Ishikawa (cell line): ENCODE measurements around the gene PNPLA6.
A peak's percentile ranks its signal among the peaks of the same experiment; 100 is the strongest.

Experiments
- CEBPB ChIP-seq: IDR thresholded peaks from 2 replicates; pipeline ENCODE4 v1.6.1; 2012
- CREB1 ChIP-seq: IDR thresholded peaks from 2 replicates; pipeline ENCODE4 v1.6.1; 2012; ENCODE audit warnings: low read depth
- EGR1 ChIP-seq: IDR thresholded peaks from 2 replicates; pipeline ENCODE4 v1.6.1; 2012
- EP300 ChIP-seq: IDR thresholded peaks from 2 replicates; pipeline ENCODE4 v1.6.1; 2012; ENCODE audit warnings: borderline replicate concordance
- FOXM1 ChIP-seq: IDR thresholded peaks from 2 replicates; pipeline ENCODE4 v1.6.1; 2012; ENCODE audit warnings: low read depth, borderline replicate concordance
- NFIC ChIP-seq: IDR thresholded peaks from 2 replicates; pipeline ENCODE4 v1.6.1; 2012
- RAD21 ChIP-seq: IDR thresholded peaks from 2 replicates; pipeline ENCODE4 v1.6.1; 2012; ENCODE audit warnings: low read depth
- TAF1 ChIP-seq: IDR thresholded peaks from 2 replicates; pipeline ENCODE4 v1.6.1; 2012; ENCODE audit warnings: low read depth, mild to moderate bottlenecking
- TCF12 ChIP-seq: IDR thresholded peaks from 2 replicates; pipeline ENCODE4 v1.6.1; 2012; ENCODE audit warnings: low read depth
- TEAD4 ChIP-seq: IDR thresholded peaks from 2 replicates; pipeline ENCODE4 v1.6.1; 2012
- YY1 ChIP-seq: IDR thresholded peaks from 2 replicates; pipeline ENCODE4 v1.6.1; 2012; ENCODE audit warnings: low read depth
- ZBTB7A ChIP-seq: IDR thresholded peaks from 2 replicates; pipeline ENCODE4 v1.6.1; 2012; ENCODE audit warnings: low read depth
- TF ChIP-seq, protein P1 (sequence below): IDR thresholded peaks from 2 replicates; pipeline ENCODE4 v1.6.1; 2012; ENCODE audit warnings: low read depth, mild to moderate bottlenecking
- TF ChIP-seq, protein P2 (sequence below): IDR thresholded peaks from 2 replicates; pipeline ENCODE4 v1.6.1; 2012
- TF ChIP-seq, protein P3 (sequence below): IDR thresholded peaks from 2 replicates; pipeline ENCODE4 v1.6.1; 2012

The PNPLA6 gene

DNA sequence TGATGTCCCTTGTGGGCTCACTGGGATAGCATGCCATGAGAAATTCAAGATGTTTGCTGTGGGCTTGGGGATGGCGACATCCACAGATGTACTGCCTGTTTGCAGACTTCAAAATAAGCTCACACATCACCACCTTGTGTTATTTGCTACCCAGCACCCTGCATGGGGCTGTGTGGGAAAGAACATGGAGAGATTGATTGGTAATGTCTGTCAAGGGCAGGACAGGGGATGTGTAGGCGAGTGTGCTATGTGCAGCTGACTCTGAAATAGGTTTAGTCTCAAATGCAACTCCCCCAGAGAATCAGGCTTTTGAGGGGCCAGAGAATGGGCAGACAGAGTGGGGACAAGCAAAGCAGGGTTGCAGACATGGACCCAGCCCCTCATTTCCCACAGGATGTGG, 24.7 kb downstream of the PNPLA6 start:
- no peak for TF ChIP-seq TAF1
- TF ChIP-seq NFIC = no peak
- TF ChIP-seq YY1 = no peak
- no peak for TF ChIP-seq EP300
- TF ChIP-seq, protein P1, sequence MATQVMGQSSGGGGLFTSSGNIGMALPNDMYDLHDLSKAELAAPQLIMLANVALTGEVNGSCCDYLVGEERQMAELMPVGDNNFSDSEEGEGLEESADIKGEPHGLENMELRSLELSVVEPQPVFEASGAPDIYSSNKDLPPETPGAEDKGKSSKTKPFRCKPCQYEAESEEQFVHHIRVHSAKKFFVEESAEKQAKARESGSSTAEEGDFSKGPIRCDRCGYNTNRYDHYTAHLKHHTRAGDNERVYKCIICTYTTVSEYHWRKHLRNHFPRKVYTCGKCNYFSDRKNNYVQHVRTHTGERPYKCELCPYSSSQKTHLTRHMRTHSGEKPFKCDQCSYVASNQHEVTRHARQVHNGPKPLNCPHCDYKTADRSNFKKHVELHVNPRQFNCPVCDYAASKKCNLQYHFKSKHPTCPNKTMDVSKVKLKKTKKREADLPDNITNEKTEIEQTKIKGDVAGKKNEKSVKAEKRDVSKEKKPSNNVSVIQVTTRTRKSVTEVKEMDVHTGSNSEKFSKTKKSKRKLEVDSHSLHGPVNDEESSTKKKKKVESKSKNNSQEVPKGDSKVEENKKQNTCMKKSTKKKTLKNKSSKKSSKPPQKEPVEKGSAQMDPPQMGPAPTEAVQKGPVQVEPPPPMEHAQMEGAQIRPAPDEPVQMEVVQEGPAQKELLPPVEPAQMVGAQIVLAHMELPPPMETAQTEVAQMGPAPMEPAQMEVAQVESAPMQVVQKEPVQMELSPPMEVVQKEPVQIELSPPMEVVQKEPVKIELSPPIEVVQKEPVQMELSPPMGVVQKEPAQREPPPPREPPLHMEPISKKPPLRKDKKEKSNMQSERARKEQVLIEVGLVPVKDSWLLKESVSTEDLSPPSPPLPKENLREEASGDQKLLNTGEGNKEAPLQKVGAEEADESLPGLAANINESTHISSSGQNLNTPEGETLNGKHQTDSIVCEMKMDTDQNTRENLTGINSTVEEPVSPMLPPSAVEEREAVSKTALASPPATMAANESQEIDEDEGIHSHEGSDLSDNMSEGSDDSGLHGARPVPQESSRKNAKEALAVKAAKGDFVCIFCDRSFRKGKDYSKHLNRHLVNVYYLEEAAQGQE = no peak
- TF ChIP-seq EGR1 = no peak
- TF ChIP-seq, protein P2, sequence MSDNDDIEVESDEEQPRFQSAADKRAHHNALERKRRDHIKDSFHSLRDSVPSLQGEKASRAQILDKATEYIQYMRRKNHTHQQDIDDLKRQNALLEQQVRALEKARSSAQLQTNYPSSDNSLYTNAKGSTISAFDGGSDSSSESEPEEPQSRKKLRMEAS = no peak
- TF ChIP-seq TCF12 = no peak
- no peak for TF ChIP-seq CEBPB
- TF ChIP-seq ZBTB7A = no peak
- TF ChIP-seq, protein P3, sequence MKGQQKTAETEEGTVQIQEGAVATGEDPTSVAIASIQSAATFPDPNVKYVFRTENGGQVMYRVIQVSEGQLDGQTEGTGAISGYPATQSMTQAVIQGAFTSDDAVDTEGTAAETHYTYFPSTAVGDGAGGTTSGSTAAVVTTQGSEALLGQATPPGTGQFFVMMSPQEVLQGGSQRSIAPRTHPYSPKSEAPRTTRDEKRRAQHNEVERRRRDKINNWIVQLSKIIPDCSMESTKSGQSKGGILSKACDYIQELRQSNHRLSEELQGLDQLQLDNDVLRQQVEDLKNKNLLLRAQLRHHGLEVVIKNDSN = no peak
- no peak for TF ChIP-seq CREB1
- no peak for TF ChIP-seq TEAD4
- no peak for TF ChIP-seq FOXM1
- TF ChIP-seq RAD21 = no peak

DNA sequence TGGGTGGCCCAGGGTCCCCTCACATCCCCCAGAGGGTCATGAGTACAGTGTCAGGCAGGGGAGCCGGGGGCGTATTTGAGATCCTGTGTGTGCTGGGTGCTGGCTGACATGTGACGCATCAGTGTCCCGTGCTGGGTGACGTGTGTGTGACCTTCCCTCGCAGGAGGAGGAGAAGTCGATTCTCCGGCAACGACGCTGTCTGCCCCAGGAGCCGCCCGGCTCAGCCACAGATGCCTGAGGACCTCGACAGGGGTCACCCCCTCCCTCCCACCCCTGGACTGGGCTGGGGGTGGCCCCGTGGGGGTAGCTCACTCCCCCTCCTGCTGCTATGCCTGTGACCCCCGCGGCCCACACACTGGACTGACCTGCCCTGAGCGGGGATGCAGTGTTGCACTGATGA, 25.8 kb downstream of the PNPLA6 start:
- TF ChIP-seq TCF12 = no peak
- no peak for TF ChIP-seq EGR1
- TF ChIP-seq, protein P1 = no peak
- no peak for TF ChIP-seq TAF1
- no peak for TF ChIP-seq TEAD4
- TF ChIP-seq NFIC = no peak
- TF ChIP-seq FOXM1 = no peak
- TF ChIP-seq CEBPB = no peak
- no peak for TF ChIP-seq RAD21
- no peak for TF ChIP-seq CREB1
- TF ChIP-seq, protein P2 = no peak
- TF ChIP-seq, protein P3 = no peak
- TF ChIP-seq ZBTB7A = no peak
- TF ChIP-seq EP300 = no peak
- no peak for TF ChIP-seq YY1

DNA sequence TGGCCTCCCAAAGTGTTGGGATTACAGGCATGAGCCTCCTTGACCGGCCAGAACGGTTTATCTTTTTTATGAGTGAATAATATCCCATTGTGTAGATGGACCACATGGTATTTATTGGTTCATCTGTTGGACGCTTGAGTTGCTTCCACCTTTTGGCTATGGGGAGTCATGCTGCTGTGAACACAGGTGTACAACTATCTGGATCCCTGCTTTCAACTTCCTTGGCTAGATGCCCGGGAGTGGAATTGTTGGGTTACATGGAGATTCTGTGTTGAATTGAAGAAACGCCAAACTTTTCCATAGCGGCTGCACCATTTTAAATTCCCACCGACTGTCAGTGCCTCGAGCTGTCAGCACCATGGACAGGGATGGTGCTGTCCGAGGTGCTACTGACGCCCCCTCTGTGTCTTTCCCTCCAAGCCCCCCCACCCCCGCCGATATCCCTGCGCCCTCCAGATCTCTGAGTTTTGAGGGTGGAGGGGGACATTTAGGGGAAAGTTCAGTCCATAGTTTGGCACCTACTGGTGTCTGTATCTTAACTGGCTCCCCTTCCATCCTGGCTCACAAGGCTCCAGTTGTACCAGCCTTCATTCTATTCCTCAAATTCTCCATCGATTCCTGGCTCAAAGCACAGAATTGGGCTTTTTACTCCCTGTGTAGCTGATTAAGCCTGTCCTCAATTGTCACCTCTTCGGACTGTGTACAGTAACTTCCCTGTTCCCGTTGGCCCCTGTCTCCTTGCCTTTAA, 27.3 kb downstream of the PNPLA6 start:
- TF ChIP-seq, protein P3 = no peak
- TF ChIP-seq CREB1 = no peak
- TF ChIP-seq FOXM1 = no peak
- TF ChIP-seq YY1 = no peak
- TF ChIP-seq, protein P1 = peak; percentile 99
- peak; percentile 69 for TF ChIP-seq ZBTB7A
- TF ChIP-seq, protein P2 = no peak

DNA sequence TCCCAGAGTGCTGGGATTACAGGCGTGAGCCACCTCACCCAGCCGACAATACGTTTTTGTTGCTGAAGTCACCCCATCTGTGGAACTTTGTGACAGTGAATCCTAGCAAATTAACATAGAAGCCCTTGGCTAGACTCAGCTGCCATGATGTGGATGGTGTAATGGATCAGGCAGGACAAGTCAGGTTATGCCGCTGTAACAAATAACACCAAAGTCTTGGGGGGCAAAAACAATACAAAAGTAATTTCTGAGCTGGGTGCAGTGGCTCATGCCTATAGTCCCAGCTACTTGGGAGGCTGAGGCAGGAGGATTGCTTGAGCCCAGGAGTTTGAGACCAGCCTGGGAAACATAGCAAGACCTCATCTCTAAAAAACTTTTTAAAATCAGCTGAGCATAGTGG, 29.3 kb downstream of the PNPLA6 start:
- no peak for TF ChIP-seq EP300
- TF ChIP-seq CREB1 = no peak
- no peak for TF ChIP-seq RAD21
- no peak for TF ChIP-seq YY1
- no peak for TF ChIP-seq ZBTB7A
- TF ChIP-seq NFIC = no peak
- no peak for TF ChIP-seq TCF12
- TF ChIP-seq FOXM1 = no peak
- TF ChIP-seq EGR1 = no peak
- no peak for TF ChIP-seq TAF1
- TF ChIP-seq CEBPB = no peak
- TF ChIP-seq, protein P2 = no peak
- no peak for TF ChIP-seq TEAD4
- TF ChIP-seq, protein P3 = no peak
- TF ChIP-seq, protein P1 = no peak
